Nephron (organoid): Measurements from ENCODE around the gene FAM170B.
A peak's percentile ranks its signal among the peaks of the same experiment; 100 is the strongest.

Experiments used
- H3K27ac Mint-ChIP-seq, 3 experiments: 2 replicates each; pipeline ENCODE4 v1.8.0; 2020; ENCODE audit warnings: mixed read lengths in 3 of 3, mild to moderate bottlenecking in 2 of 3, moderate library complexity in 1 of 3
- H3K27me3 Mint-ChIP-seq: 2 replicates; pipeline ENCODE4 v1.8.0; 2021; ENCODE audit warnings: low read depth, mild to moderate bottlenecking, moderate library complexity, mixed read lengths
- H3K36me3 Mint-ChIP-seq: 2 replicates; pipeline ENCODE4 v1.8.0; 2020; ENCODE audit warnings: low read depth, mixed read lengths
- H3K4me1 Mint-ChIP-seq: 2 replicates; pipeline ENCODE4 v1.8.0; 2020; ENCODE audit warnings: mixed read lengths
- H3K4me3 Mint-ChIP-seq, 3 experiments: 2 replicates each; pipeline ENCODE4 v1.8.0; 2020; ENCODE audit warnings: mild to moderate bottlenecking in 3 of 3, mixed read lengths in 3 of 3, moderate library complexity in 2 of 3
- H3K9me3 Mint-ChIP-seq: 2 replicates; pipeline ENCODE4 v1.8.0; 2020; ENCODE audit warnings: mixed read lengths
- CTCF ChIP-seq, 3 experiments: fragments of 200-600 bp; sonication (generic); IDR thresholded peaks; one replicate each; pipeline ENCODE4 v1.5.0; 2021; ENCODE audit warnings: antibody characterized with exemption in 3 of 3; ENCODE audit not compliant: unreplicated experiment in 3 of 3

The FAM170B gene

GRCh38 chr10:49152037-49152436 is 18.2 kb upstream of the FAM170B start:
- peaks cover 17% of the 10 kb centered on the region for H3K9me3 Mint-ChIP-seq
- H3K4me3 Mint-ChIP-seq: no peak overlapping the region
- TF ChIP-seq CTCF (IDR thresholded peaks at IDR 0.05; ENCODE audit: unreplicated experiment in 3 of 3): no peak
- H3K27me3 Mint-ChIP-seq: peaks cover 15% of the 10 kb centered on the region
- peaks cover 5% of the 10 kb centered on the region for H3K36me3 Mint-ChIP-seq
- no peak overlapping the region for H3K27ac Mint-ChIP-seq
- peaks cover 41% of the 10 kb centered on the region for H3K4me1 Mint-ChIP-seq

GRCh38 chr10:49151481-49151880 is 17.7 kb upstream of the FAM170B start:
- TF ChIP-seq CTCF (IDR thresholded peaks at IDR 0.05; ENCODE audit: unreplicated experiment in 3 of 3): no peak
- Mint-ChIP-seq H3K27ac (no peak overlapping the region), H3K27me3 (peaks cover 13% of the 10 kb centered on the region), H3K4me3 (no peak overlapping the region), H3K36me3 (peaks cover 5% of the 10 kb centered on the region), H3K9me3 (peaks cover 17% of the 10 kb centered on the region), H3K4me1 (peaks cover 41% of the 10 kb centered on the region)

- Mint-ChIP-seq H3K4me3 (no peak overlapping the region), H3K4me1 (peaks cover 43% of the 10 kb centered on the region), H3K36me3 (peaks cover 5% of the 10 kb centered on the region), H3K27ac (no peak overlapping the region), H3K27me3 (peaks cover 13% of the 10 kb centered on the region), H3K9me3 (peaks cover 20% of the 10 kb centered on the region)
- TF ChIP-seq CTCF (IDR thresholded peaks at IDR 0.05; ENCODE audit: unreplicated experiment in 3 of 3): no peak
Measured at GRCh38 chr10:49151025-49151445, 17.2 kb upstream of the FAM170B start.

- Mint-ChIP-seq H3K36me3 (peaks cover 5% of the 10 kb centered on the region), H3K4me1 (peaks cover 49% of the 10 kb centered on the region), H3K4me3 (no peak overlapping the region), H3K9me3 (peaks cover 24% of the 10 kb centered on the region), H3K27ac (peak overlapping the region in 1 of 3 experiments; percentile 48), H3K27me3 (peaks cover 18% of the 10 kb centered on the region)
- no peak for TF ChIP-seq CTCF (IDR thresholded peaks at IDR 0.05; ENCODE audit: unreplicated experiment in 3 of 3)
Measured at GRCh38 chr10:49150426-49150825, 16.6 kb upstream of the FAM170B start.

- H3K27ac Mint-ChIP-seq: peak overlapping the region in 2 of 3 experiments; percentile 1 to 48
- H3K36me3 Mint-ChIP-seq: peaks cover 5% of the 10 kb centered on the region
- no peak overlapping the region for H3K4me3 Mint-ChIP-seq
- H3K9me3 Mint-ChIP-seq: peaks cover 27% of the 10 kb centered on the region
- H3K27me3 Mint-ChIP-seq: peaks cover 14% of the 10 kb centered on the region
- no peak for TF ChIP-seq CTCF (IDR thresholded peaks at IDR 0.05; ENCODE audit: unreplicated experiment in 3 of 3)
- peaks cover 55% of the 10 kb centered on the region for H3K4me1 Mint-ChIP-seq
Measured at GRCh38 chr10:49149881-49150280, 16.1 kb upstream of the FAM170B start.

GRCh38 chr10:49144058-49144720 is 10.4 kb upstream of the FAM170B start:
- Mint-ChIP-seq H3K9me3 (peaks cover 23% of the 10 kb centered on the region), H3K27me3 (peaks cover 6% of the 10 kb centered on the region), H3K36me3 (peaks cover 5% of the 10 kb centered on the region), H3K27ac (peak overlapping the region in 2 of 3 experiments; percentile 43 to 76), H3K4me1 (peaks cover 64% of the 10 kb centered on the region), H3K4me3 (peak overlapping the region in 1 of 3 experiments; percentile 68)
- no peak for TF ChIP-seq CTCF (IDR thresholded peaks at IDR 0.05; ENCODE audit: unreplicated experiment in 3 of 3)
